Glutamatergic neuron (in vitro differentiated cells): ENCODE data around the gene RIPOR2. TPM values are rescaled to one million over a fixed set of nuclear protein-coding genes. Genes with fewer than 3 reads are reported as not detected.

Experiments
- DNase-seq: peaks from one replicate; pipeline ENCODE4 v3.0.0; 2022
- H3K27ac Mint-ChIP-seq: one replicate; pipeline ENCODE4 v1.8.0; 2020; ENCODE audit warnings: mild to moderate bottlenecking, mixed read lengths, inconsistent platforms; ENCODE audit not compliant: unreplicated experiment
- H3K27me3 Mint-ChIP-seq: one replicate; pipeline ENCODE4 v1.8.0; 2020; ENCODE audit warnings: mild to moderate bottlenecking, moderate library complexity, mixed read lengths, inconsistent platforms; ENCODE audit not compliant: unreplicated experiment
- H3K36me3 Mint-ChIP-seq: one replicate; pipeline ENCODE4 v1.8.0; 2020; ENCODE audit warnings: mild to moderate bottlenecking, mixed read lengths, inconsistent platforms; ENCODE audit not compliant: unreplicated experiment
- H3K4me1 Mint-ChIP-seq: one replicate; pipeline ENCODE4 v1.8.0; 2020; ENCODE audit warnings: mild to moderate bottlenecking, low read depth, mixed read lengths, inconsistent platforms; ENCODE audit not compliant: unreplicated experiment
- H3K4me3 Mint-ChIP-seq: one replicate; pipeline ENCODE4 v1.8.0; 2020; ENCODE audit warnings: mild to moderate bottlenecking, mixed read lengths, inconsistent platforms; ENCODE audit not compliant: unreplicated experiment
- H3K9me3 Mint-ChIP-seq: one replicate; pipeline ENCODE4 v1.8.0; 2020; ENCODE audit warnings: mild to moderate bottlenecking, moderate library complexity, mixed read lengths, inconsistent platforms; ENCODE audit not compliant: unreplicated experiment
- total RNA-seq: library from RNA; stranded (reverse); fragmentation: NEBNext Ultra II Directional; extraction: Animal tissue kit (Norgen Biotek cat#: 25700); gene quantifications from one replicate; pipeline ENCODE4 v1.2.1, GENCODE V29; 2021; ENCODE audit not compliant: unreplicated experiment
- TF ChIP-seq, protein P1 (sequence below): fragments of 200-600 bp; sonication (generic); IDR thresholded peaks from one replicate; pipeline ENCODE4 v1.5.0; 2021; ENCODE audit not compliant: partially characterized antibody, unreplicated experiment

RIPOR2 gene
- total RNA-seq, 1 donor from 2014 or later = 82.2 TPM

DNA sequence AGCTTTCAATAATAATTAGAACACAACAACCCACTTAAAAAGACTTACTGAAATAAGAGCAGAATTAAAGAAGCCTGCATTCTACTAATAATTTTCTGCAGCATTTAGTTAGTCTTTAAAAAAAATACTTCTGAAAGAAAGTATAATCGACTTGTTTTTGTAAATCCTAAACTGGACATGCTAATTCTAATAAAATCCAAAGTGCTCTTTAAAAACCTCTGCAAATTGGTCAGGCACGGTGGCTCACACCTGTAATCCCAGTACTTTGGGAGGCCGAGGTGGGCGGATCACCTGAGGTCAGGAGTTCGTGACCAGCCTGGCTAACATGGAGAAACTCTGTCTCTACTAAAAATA is 79.5 kb downstream of the RIPOR2 start:
- peaks cover 3% of the 10 kb centered on the region for H3K27me3 Mint-ChIP-seq
- peaks cover 30% of the 10 kb centered on the region for H3K4me1 Mint-ChIP-seq
- DNase-seq = no peak
- peaks cover 6% of the 10 kb centered on the region for H3K9me3 Mint-ChIP-seq
- no peaks in the 10 kb centered on the region for H3K36me3 Mint-ChIP-seq
- TF ChIP-seq, protein P1, sequence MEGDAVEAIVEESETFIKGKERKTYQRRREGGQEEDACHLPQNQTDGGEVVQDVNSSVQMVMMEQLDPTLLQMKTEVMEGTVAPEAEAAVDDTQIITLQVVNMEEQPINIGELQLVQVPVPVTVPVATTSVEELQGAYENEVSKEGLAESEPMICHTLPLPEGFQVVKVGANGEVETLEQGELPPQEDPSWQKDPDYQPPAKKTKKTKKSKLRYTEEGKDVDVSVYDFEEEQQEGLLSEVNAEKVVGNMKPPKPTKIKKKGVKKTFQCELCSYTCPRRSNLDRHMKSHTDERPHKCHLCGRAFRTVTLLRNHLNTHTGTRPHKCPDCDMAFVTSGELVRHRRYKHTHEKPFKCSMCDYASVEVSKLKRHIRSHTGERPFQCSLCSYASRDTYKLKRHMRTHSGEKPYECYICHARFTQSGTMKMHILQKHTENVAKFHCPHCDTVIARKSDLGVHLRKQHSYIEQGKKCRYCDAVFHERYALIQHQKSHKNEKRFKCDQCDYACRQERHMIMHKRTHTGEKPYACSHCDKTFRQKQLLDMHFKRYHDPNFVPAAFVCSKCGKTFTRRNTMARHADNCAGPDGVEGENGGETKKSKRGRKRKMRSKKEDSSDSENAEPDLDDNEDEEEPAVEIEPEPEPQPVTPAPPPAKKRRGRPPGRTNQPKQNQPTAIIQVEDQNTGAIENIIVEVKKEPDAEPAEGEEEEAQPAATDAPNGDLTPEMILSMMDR = peak; percentile 32
- H3K27ac Mint-ChIP-seq = peak overlapping the region; percentile 94
- peak overlapping the region; percentile 63 for H3K4me3 Mint-ChIP-seq

DNA sequence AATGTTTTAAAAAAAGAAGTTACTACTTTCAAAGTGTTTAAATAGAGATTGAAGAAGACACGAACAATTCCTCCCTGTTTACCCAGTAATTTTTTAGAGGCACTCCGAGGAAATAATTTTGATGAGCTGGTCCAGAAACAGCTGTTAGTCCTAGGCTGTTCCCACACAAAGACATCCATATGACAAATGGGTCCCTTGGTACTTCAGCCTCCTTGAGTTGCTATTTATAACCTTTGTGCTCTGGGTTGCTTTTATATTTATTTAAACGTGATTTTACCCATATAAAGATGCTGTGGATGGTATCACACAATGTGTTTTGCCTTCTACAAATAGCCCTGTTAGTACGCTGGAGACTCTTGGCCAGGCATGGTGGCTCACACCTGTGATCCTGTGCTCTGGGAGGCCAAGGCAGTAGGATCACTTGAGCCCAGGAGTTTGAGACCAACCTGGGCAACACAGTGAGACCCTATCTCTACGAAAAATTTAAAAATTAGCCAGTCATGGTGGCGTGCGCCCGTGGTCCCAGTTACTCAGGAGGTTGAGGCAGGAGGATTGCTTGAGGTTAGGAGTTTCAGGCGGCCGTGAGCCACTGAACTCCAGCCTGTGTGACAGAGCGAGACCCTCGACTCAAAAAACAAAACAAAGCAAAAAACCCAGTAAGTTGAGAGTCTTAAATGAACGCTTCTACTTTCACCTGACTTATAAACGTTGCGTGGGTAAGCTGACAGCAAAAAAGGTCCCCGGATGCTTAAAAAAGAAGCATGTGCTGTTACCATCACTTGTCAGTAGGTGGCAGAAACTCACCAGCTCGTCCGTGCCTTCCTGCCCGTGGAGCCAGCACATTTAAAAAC is 80.1 kb downstream of the RIPOR2 start:
- H3K27ac Mint-ChIP-seq = peak overlapping the region; percentile 94
- TF ChIP-seq, protein P1 = peak; percentile 90
- peak overlapping the region; percentile 63 for H3K4me3 Mint-ChIP-seq
- H3K9me3 Mint-ChIP-seq = peaks cover 6% of the 10 kb centered on the region
- H3K36me3 Mint-ChIP-seq = no peaks in the 10 kb centered on the region
- H3K27me3 Mint-ChIP-seq = peaks cover 3% of the 10 kb centered on the region
- peaks cover 25% of the 10 kb centered on the region for H3K4me1 Mint-ChIP-seq
- DNase-seq = peak; percentile 54

DNA sequence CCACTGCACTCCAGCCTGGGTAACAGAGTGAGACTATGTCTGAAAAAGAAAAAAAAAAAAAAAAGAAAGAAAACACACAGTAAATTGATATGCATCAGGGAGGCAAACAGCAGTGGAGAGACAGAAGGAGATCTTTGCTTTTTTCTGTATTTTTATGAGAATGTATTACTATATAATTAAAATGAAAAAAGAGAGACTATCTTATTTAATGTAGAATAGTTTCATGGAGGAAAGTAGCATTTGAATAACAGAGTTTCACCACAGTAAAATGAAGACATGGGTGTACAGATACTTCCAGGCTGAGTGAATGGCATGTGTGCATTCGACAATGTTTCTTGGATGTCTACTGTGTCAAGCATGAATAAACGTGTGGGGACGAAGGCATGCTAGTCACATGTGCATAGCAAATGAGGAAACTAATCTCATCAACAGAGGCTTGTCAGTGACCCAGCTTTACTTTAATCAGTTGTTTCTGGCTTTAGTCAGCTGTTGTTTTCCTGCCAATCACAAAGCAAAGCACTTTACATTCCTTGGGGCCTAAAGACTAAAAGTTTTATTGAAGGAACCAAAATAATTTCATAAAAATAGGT is 81.6 kb downstream of the RIPOR2 start:
- Mint-ChIP-seq H3K4me3 (no peak overlapping the region), H3K4me1 (peaks cover 20% of the 10 kb centered on the region), H3K36me3 (peaks cover 2% of the 10 kb centered on the region), H3K27ac (no peak overlapping the region), H3K27me3 (peaks cover 5% of the 10 kb centered on the region), H3K9me3 (peaks cover 6% of the 10 kb centered on the region)
- no peak for DNase-seq
- TF ChIP-seq, protein P1 = no peak

DNA sequence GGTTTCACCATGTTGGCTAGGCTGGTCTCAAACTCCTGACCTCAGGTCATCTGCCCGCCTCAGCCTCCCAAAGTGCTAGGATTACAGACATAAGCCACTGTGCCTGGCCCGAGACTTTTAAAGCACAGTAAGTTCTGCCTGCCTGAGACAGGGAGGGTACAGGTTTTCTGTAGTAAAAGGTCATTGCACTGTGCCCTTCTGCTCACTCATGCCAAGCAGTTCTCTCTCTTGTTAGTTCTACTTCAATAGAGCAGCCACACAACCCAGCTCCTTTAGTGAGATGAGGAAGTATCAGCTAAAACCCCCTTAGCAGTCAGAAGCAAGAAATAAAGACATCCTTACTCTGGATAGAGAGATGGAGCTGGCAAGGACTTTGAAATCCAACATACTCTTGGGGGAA is 84.7 kb downstream of the RIPOR2 start:
- Mint-ChIP-seq H3K27ac (no peak overlapping the region), H3K4me3 (no peak overlapping the region), H3K27me3 (peaks cover 2% of the 10 kb centered on the region), H3K4me1 (peaks cover 8% of the 10 kb centered on the region), H3K9me3 (peaks cover 4% of the 10 kb centered on the region), H3K36me3 (peaks cover 4% of the 10 kb centered on the region)
- TF ChIP-seq, protein P1 = no peak
- DNase-seq = no peak

DNA sequence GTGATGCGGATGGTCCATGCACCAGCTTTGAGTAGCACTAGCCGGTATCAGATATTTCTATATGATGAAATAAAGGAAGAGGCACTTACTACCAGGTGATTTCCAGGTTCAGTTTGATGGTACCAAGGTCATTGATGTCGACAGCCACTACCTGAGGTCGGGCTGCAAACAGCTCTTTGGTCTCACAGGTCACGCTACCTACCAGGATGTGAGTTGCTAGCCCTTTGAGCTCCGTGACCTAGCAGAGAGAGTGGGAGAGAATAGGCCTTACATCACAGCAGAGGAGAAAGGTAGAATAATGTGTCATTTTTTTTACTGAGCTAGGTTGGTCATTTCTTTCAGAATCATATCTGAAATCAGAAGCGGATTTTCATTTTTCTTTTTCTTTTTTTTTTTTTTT is 86.0 kb downstream of the RIPOR2 start:
- no peak for DNase-seq
- H3K36me3 Mint-ChIP-seq = peaks cover 11% of the 10 kb centered on the region

More for the DNA sequence above, 86.0 kb downstream of the RIPOR2 start:
- H3K4me1 Mint-ChIP-seq = no peaks in the 10 kb centered on the region
- peaks cover 2% of the 10 kb centered on the region for H3K27me3 Mint-ChIP-seq
- H3K27ac Mint-ChIP-seq = no peak overlapping the region
- TF ChIP-seq, protein P1 = no peak
- H3K9me3 Mint-ChIP-seq = peaks cover 4% of the 10 kb centered on the region
- no peak overlapping the region for H3K4me3 Mint-ChIP-seq
